ENCODE measurements around the gene HDGF.

The HDGF gene

GRCh38 chr1:156692925-156693847, 58.3 kb downstream of the HDGF start:
- DNase-seq = no peak

GRCh38 chr1:156692441-156692924, 59.0 kb downstream of the HDGF start:
- no peak for DNase-seq

Data from midbrain (tissue), 1 donor.